Heart left ventricle (tissue), 13 donors: ENCODE measurements around the gene TXK.

Experiments used
- POLR2A ChIP-seq, 2 donors: fragments of 450-650 bp; IDR thresholded peaks; one replicate each; pipeline ENCODE4 v1.6.1; 2017; ENCODE audit warnings: antibody characterized with exemption in 2 of 2, mild to moderate bottlenecking in 2 of 2, moderate library complexity in 2 of 2
- TF ChIP-seq, protein P1 (sequence below), 12 donors: fragments of 200-600 bp; sonication (generic) in 4 of 12; IDR thresholded peaks; one replicate each; pipeline versions ENCODE4 v1.5.0 to v1.8.0; 2018 to 2022; ENCODE audit warnings: antibody characterized with exemption in 12 of 12, mild to moderate bottlenecking in 5 of 12
- donor health status: ischemic (EF 13 %, LVEDD 7.1; RV severe dilation, severe dysfunction).
- donor health status: DM: no; HTN: yes; CAD: no.
- donor health status: DM: no; HTN: no; CAD: no.
- donor health status: ischemic (EF 25% LVEDD 6.9; RV normal size, moderate dysfunction).
- donor health status: ischemic (EF 25% LVEDD 5.7; RV mildly dilated, moderate dysfunction).
- donor health status: ischemic (EF 35%, LVEDD 5.7; RV mildly dilated, moderate dysfunction).
- donor health status: nonischemic (EF 11% LVEDD 7.7; RV severe dilation, severe dysfunction).
- donor health status: DM: yes; HTN: yes; CAD: no.
- donor health status: PGD.
- donor health status: ischemic (EF 29% LVEDD 5.4; RV normal size, mild dysfunction).
- donor health status: nonischemic (EF 23%, LVEDD 6.1; RV moderate dilation, normal function).

DNA sequence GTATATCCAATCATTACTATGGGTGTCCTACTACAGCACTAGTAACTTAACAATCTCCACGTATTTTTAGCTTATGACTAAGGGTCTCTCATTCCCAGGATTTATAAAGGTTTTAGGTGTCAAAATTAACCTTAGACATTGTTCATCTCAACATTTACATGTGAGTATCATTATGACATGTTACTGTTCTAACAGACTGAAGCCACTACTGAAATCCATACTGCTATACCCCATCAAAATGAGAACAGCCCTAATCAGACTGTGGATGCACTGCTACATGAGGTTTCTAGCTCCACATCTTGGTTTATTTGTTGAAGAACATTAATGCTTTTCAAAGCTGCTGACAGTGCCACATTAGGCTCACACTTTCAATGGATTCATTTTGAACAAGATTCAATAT is 35.6 kb upstream of the TXK start:
- TF ChIP-seq POLR2A (IDR thresholded peaks at IDR 0.05): no peak
- TF ChIP-seq, protein P1, sequence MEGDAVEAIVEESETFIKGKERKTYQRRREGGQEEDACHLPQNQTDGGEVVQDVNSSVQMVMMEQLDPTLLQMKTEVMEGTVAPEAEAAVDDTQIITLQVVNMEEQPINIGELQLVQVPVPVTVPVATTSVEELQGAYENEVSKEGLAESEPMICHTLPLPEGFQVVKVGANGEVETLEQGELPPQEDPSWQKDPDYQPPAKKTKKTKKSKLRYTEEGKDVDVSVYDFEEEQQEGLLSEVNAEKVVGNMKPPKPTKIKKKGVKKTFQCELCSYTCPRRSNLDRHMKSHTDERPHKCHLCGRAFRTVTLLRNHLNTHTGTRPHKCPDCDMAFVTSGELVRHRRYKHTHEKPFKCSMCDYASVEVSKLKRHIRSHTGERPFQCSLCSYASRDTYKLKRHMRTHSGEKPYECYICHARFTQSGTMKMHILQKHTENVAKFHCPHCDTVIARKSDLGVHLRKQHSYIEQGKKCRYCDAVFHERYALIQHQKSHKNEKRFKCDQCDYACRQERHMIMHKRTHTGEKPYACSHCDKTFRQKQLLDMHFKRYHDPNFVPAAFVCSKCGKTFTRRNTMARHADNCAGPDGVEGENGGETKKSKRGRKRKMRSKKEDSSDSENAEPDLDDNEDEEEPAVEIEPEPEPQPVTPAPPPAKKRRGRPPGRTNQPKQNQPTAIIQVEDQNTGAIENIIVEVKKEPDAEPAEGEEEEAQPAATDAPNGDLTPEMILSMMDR (IDR thresholded peaks at IDR 0.05): no peak
